CD14-positive monocyte (primary cell): ENCODE measurements around the gene SYNE3. TPM values are rescaled to one million over a fixed set of nuclear protein-coding genes. Genes with fewer than 3 reads are reported as not detected.

Experiments
- DNase-seq, 3 donors: peaks; one replicate each; pipeline ENCODE4 v3.0.0-alpha.2; 2011 to 2022
- H2AFZ ChIP-seq: 2 replicates; pipeline ENCODE4 v1.6.0; 2012; ENCODE audit warnings: mild to moderate bottlenecking, low read depth, low read length, inconsistent platforms; ENCODE audit not compliant: insufficient read depth, poor library complexity, severe bottlenecking
- H3K27ac ChIP-seq, 2 donors: 1 replicate in 1 of 2; 2 replicates in 1 of 2; pipeline ENCODE4 v1.5.1; 2012 to 2013; ENCODE audit warnings: low read length in 2 of 2, control low read depth in 1 of 2, inconsistent platforms in 1 of 2, low read depth in 1 of 2, mild to moderate bottlenecking in 1 of 2
- H3K27me3 ChIP-seq, 2 donors: one replicate each; pipeline versions ENCODE4 v1.6.0 to v1.6.1; 2011 to 2013; ENCODE audit warnings: low read length in 2 of 2; ENCODE audit not compliant: control insufficient read depth in 2 of 2, insufficient read depth in 2 of 2
- H3K36me3 ChIP-seq, 2 donors: replicated peaks in 1 of 2; 1 replicate in 1 of 2; 2 replicates in 1 of 2; pipeline versions ENCODE4 v1.5.1 to v1.6.1; 2012 to 2013; ENCODE audit warnings: low read length in 2 of 2, control low read depth in 1 of 2, inconsistent platforms in 1 of 2, mild to moderate bottlenecking in 1 of 2; ENCODE audit not compliant: insufficient read depth in 2 of 2, control insufficient read depth in 1 of 2
- H3K4me1 ChIP-seq, 2 donors: 1 replicate in 1 of 2; 2 replicates in 1 of 2; pipeline versions ENCODE4 v1.5.1 to v1.6.1; 2012 to 2013; ENCODE audit warnings: low read length in 2 of 2, control low read depth in 1 of 2, inconsistent platforms in 1 of 2, mild to moderate bottlenecking in 1 of 2, moderate library complexity in 1 of 2; ENCODE audit not compliant: insufficient read depth in 2 of 2, control insufficient read depth in 1 of 2
- H3K4me2 ChIP-seq: replicated peaks from 2 replicates; pipeline ENCODE3; 2012; ENCODE audit warnings: low read length, moderate library complexity, mild to moderate bottlenecking; ENCODE audit not compliant: poor library complexity, severe bottlenecking; ENCODE audit errors: extremely low read depth
- H3K4me3 ChIP-seq, 3 experiments: fragments of 200-600 bp in 1 of 3; sonication (generic) in 1 of 3; replicated peaks in 1 of 3; 1 replicate in 2 of 3; 2 replicates in 1 of 3; pipeline ENCODE4 v1.5.1; 2011 to 2013; ENCODE audit warnings: low read length in 3 of 3, mild to moderate bottlenecking in 3 of 3, control low read depth in 2 of 3, low read depth in 2 of 3, inconsistent platforms in 1 of 3, moderate library complexity in 1 of 3
- H3K79me2 ChIP-seq: 2 replicates; pipeline ENCODE4 v1.6.0; 2012; ENCODE audit warnings: mild to moderate bottlenecking, control low read depth, inconsistent platforms, low read length, moderate library complexity; ENCODE audit not compliant: insufficient read depth
- H3K9ac ChIP-seq: 2 replicates; pipeline ENCODE4 v1.6.0; 2017; ENCODE audit warnings: low read length, mild to moderate bottlenecking; ENCODE audit not compliant: insufficient read depth, poor library complexity, severe bottlenecking
- H3K9me3 ChIP-seq, 2 donors: replicated peaks in 1 of 2; 1 replicate in 1 of 2; 2 replicates in 1 of 2; pipeline versions ENCODE4 v1.5.1 to v1.6.1; 2012 to 2013; ENCODE audit warnings: low read length in 2 of 2, control low read depth in 1 of 2; ENCODE audit not compliant: control insufficient read depth in 1 of 2, insufficient read depth in 1 of 2
- H4K20me1 ChIP-seq: 2 replicates; pipeline ENCODE4 v1.6.0; 2012; ENCODE audit warnings: mild to moderate bottlenecking, low read length, control low read depth, moderate library complexity; ENCODE audit not compliant: insufficient read depth
- H3K27ac Mint-ChIP-seq, 7 donors: one replicate each; pipeline ENCODE4 v1.8.0; 2020; ENCODE audit warnings: mild to moderate bottlenecking in 7 of 7, mixed read lengths in 7 of 7, moderate library complexity in 6 of 7, inconsistent platforms in 2 of 7
- H3K27me3 Mint-ChIP-seq, 3 donors: one replicate each; pipeline ENCODE4 v1.8.0; 2021 to 2022; ENCODE audit warnings: low read depth in 3 of 3, mild to moderate bottlenecking in 3 of 3, mixed read lengths in 3 of 3, moderate library complexity in 3 of 3, inconsistent platforms in 1 of 3
- H3K36me3 Mint-ChIP-seq, 2 donors: one replicate each; pipeline ENCODE4 v1.8.0; 2020; ENCODE audit warnings: mixed read lengths in 2 of 2, inconsistent platforms in 1 of 2, mild to moderate bottlenecking in 1 of 2
- H3K4me1 Mint-ChIP-seq: one replicate; pipeline ENCODE4 v1.8.0; 2020; ENCODE audit warnings: mild to moderate bottlenecking, mixed read lengths
- H3K4me3 Mint-ChIP-seq, 2 donors: one replicate each; pipeline ENCODE4 v1.8.0; 2020; ENCODE audit warnings: mild to moderate bottlenecking in 2 of 2, mixed read lengths in 2 of 2, moderate library complexity in 1 of 2
- H3K9me3 Mint-ChIP-seq, 7 donors: one replicate each; pipeline ENCODE4 v1.8.0; 2020 to 2022; ENCODE audit warnings: mixed read lengths in 7 of 7, mild to moderate bottlenecking in 6 of 7, moderate library complexity in 6 of 7, inconsistent platforms in 2 of 7
- WGBS: methylation state at CpG from one replicate; pipeline ENCODE4 v1.1.5; 2013; ENCODE audit warnings: missing lambda C conversion rate; ENCODE audit not compliant: insufficient coverage; 5-methylcytosine and 5-hydroxymethylcytosine counted together
- intact Hi-C, 2 donors: fragments of 100-400 bp; cut with micrococcal nuclease; formaldehyde crosslinking; loops; one replicate each; pipeline versions ENCODE4 v1.15.0 to v1.15.1; 2023
- polyA plus RNA-seq, 3 donors: library from polyadenylated mRNA; depleted of rRNA in 1 of 3; unstranded in 2 of 3; stranded (reverse) in 1 of 3; fragments of 300-500 nt in 2 of 3; fragments of >200 nt in 1 of 3; fragmentation: Illumina TruSeq in 2 of 3; gene quantifications; 1 replicate in 2 of 3; 2 replicates in 1 of 3; pipeline ENCODE4 v1.2.3, GENCODE V29; 2012 to 2021
- TF ChIP-seq, protein P1 (sequence below): fragments of 200-600 bp; IDR thresholded peaks from one replicate; pipeline ENCODE4 v1.8.0; 2022; ENCODE audit warnings: antibody characterized with exemption, mild to moderate bottlenecking

SYNE3 gene
- polyA plus RNA-seq, 3 donors, result 2.6 to 26.1 (median 3.5) TPM

DNA sequence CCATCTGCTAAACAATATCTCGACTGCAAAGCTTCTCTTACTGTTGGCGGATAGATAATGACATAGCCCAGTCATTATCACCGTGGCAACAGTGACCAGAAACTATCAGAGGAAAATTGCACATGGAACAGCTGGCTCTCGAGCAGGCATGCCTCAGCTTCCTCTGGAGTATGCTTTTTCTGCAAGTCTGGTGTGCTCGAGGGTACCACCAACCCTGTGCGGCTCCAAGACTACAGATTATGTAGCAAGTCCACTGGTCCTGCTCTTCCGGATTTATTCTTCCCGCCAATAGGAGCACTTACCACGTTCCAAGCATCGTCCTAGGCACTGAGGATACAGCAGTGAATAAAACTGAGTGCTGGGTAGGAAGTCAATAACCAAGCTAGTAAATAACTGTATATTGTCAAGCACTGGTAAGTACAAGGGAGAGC, 17.0 kb upstream of the SYNE3 start:
- Histone ChIP-seq H3K79me2 (peaks cover 89% of the 10 kb centered on the region), H3K4me1 (peaks cover 28 to 34% of the 10 kb centered on the region in 2 donors), H3K4me2 (peak overlapping the region; percentile 84), H2AFZ (peak overlapping the region; percentile 84), H3K27ac (peak overlapping the region; percentile 58 to 74), H3K4me3 (peak overlapping the region; percentile 65 to 90 (median 83)), H4K20me1 (peaks cover 11% of the 10 kb centered on the region), H3K9me3 (no peaks in the 10 kb centered on the region), H3K9ac (peak overlapping the region; percentile 83), H3K36me3 (peaks cover 0 to 8% of the 10 kb centered on the region in 2 donors), H3K27me3 (no peaks in the 10 kb centered on the region)
- H3K36me3 Mint-ChIP-seq, result peaks cover 4 to 22% of the 10 kb centered on the region in 2 donors
- H3K4me1 Mint-ChIP-seq, result peaks cover 47% of the 10 kb centered on the region
- DNase-seq, result no peak
- 1% methylated on average over 5 of the region's 10 CpGs for WGBS
- no peaks in the 10 kb centered on the region for H3K9me3 Mint-ChIP-seq
- TF ChIP-seq, protein P1, sequence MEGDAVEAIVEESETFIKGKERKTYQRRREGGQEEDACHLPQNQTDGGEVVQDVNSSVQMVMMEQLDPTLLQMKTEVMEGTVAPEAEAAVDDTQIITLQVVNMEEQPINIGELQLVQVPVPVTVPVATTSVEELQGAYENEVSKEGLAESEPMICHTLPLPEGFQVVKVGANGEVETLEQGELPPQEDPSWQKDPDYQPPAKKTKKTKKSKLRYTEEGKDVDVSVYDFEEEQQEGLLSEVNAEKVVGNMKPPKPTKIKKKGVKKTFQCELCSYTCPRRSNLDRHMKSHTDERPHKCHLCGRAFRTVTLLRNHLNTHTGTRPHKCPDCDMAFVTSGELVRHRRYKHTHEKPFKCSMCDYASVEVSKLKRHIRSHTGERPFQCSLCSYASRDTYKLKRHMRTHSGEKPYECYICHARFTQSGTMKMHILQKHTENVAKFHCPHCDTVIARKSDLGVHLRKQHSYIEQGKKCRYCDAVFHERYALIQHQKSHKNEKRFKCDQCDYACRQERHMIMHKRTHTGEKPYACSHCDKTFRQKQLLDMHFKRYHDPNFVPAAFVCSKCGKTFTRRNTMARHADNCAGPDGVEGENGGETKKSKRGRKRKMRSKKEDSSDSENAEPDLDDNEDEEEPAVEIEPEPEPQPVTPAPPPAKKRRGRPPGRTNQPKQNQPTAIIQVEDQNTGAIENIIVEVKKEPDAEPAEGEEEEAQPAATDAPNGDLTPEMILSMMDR, result no peak
- peak overlapping the region; percentile 80 to 95 (median 92) for H3K27ac Mint-ChIP-seq
- H3K27me3 Mint-ChIP-seq, result peaks cover 0 to 2% (median 0%) of the 10 kb centered on the region in 3 donors
- intact Hi-C loops, result loop anchor here (5.0 kb wide), 1 partner anchor 36 kb away; no protein-coding TSS in a partner anchor
- H3K4me3 Mint-ChIP-seq, result peak overlapping the region; percentile 91 to 93

DNA sequence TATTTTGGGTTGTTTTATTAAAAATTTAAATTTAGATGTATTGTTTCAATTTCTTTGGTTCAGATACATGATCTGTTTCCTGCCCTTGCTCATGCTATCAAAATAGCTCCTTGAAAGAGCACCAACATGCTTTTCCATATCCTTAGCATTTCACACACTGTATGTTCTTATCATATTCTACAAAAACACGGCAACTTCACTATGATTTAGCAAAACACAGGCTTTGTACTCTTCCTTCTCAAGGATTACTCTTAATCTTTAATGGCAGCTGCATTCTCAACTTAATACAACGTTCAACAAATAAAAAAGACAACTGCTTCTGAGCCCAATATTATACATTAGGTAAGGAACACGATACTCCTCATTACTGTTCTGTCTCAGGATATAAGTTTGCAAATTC, 15.5 kb upstream of the SYNE3 start:
- no peak for DNase-seq
- Mint-ChIP-seq H3K36me3 (peaks cover 4 to 22% of the 10 kb centered on the region in 2 donors), H3K27me3 (peaks cover 0 to 2% (median 0%) of the 10 kb centered on the region in 3 donors), H3K4me3 (no peak overlapping the region), H3K4me1 (peaks cover 46% of the 10 kb centered on the region), H3K9me3 (no peaks in the 10 kb centered on the region), H3K27ac (peak overlapping the region in 1 of 7 donors; percentile 61)
- Histone ChIP-seq H3K36me3 (peaks cover 0 to 8% of the 10 kb centered on the region in 2 donors), H3K4me1 (peaks cover 31 to 40% of the 10 kb centered on the region in 2 donors), H3K27ac (no peak overlapping the region), H4K20me1 (peaks cover 10% of the 10 kb centered on the region), H3K4me3 (no peak overlapping the region), H3K79me2 (peaks cover 78% of the 10 kb centered on the region), H3K9ac (no peak overlapping the region), H3K4me2 (no peak overlapping the region), H2AFZ (no peak overlapping the region), H3K9me3 (no peaks in the 10 kb centered on the region), H3K27me3 (no peaks in the 10 kb centered on the region)
- no CpG with 5 or more reads among the region's 3 CpGs for WGBS
- TF ChIP-seq, protein P1, result no peak
- intact Hi-C loops, result loop anchor here (5.0 kb wide), 1 partner anchor 35 kb away; no protein-coding TSS in a partner anchor
